Stomach (tissue), 9 donors: Measurements from ENCODE around the gene MBD2. TPM values are rescaled to one million over a fixed set of nuclear protein-coding genes. Genes with fewer than 3 reads are reported as not detected.

Experiments
- DNase-seq, 2 donors: peaks; one replicate each; pipeline versions ENCODE4 v3.0.0 to v3.0.0-alpha.2; 2013 to 2019
- H3K27ac ChIP-seq, 5 donors: fragments of 200-600 bp in 4 of 5; sonication (generic) in 4 of 5; one replicate each; pipeline ENCODE4 v1.5.1; 2013 to 2019; ENCODE audit warnings: mild to moderate bottlenecking in 1 of 5, moderate library complexity in 1 of 5
- H3K27me3 ChIP-seq, 3 donors: fragments of 200-600 bp; sonication (generic); one replicate each; pipeline ENCODE4 v1.5.1; 2017 to 2019; ENCODE audit warnings: mixed run types in 1 of 3
- H3K36me3 ChIP-seq, 4 donors: fragments of 200-600 bp; sonication (generic); 1 replicate in 3 of 4; 2 replicates in 1 of 4; pipeline ENCODE4 v1.5.1; 2016 to 2019
- H3K4me1 ChIP-seq, 4 donors: fragments of 200-600 bp; sonication (generic); one replicate each; pipeline ENCODE4 v1.5.1; 2016 to 2019
- H3K4me3 ChIP-seq, 4 donors: fragments of 200-600 bp; sonication (generic) in 3 of 4; one replicate each; pipeline ENCODE4 v1.5.1; 2016 to 2019; ENCODE audit warnings: mild to moderate bottlenecking in 1 of 4
- H3K9me3 ChIP-seq, 4 donors: fragments of 200-600 bp; sonication (generic); one replicate each; pipeline ENCODE4 v1.5.1; 2016 to 2019
- EP300 ChIP-seq: sonication (generic); formaldehyde crosslinking; IDR thresholded peaks from one replicate; pipeline ENCODE4 v1.6.1; 2017; ENCODE audit warnings: antibody characterized with exemption
- POLR2A ChIP-seq, 4 donors: fragments of 450-650 bp; IDR thresholded peaks; one replicate each; pipeline ENCODE4 v1.6.1; 2016; ENCODE audit warnings: antibody characterized with exemption in 4 of 4, control low read depth in 2 of 4, mild to moderate bottlenecking in 1 of 4, moderate library complexity in 1 of 4
- POLR2AphosphoS5 ChIP-seq, 3 donors: sonication (generic); formaldehyde crosslinking; IDR thresholded peaks; one replicate each; pipeline ENCODE4 v1.6.1; 2016; ENCODE audit warnings: antibody characterized with exemption in 3 of 3
- WGBS, 5 donors: extraction: QIAGEN DNeasy Blood & Tissue Kit in 3 of 5; methylation state at CpG; one replicate each; pipeline versions ENCODE4 v1.1.5 to v1.1.7; 2013 to 2018; 5-methylcytosine and 5-hydroxymethylcytosine counted together
- intact Hi-C: fragments of 100-400 bp; cut with DNase I; formaldehyde crosslinking; loops from one replicate; pipeline ENCODE4 v1.15.1; 2023; ENCODE audit warnings: low total_unique reads
- polyA plus RNA-seq, 3 donors: library from polyadenylated mRNA; stranded (reverse); fragments of 200-250 nt; gene quantifications; one replicate each; pipeline ENCODE4 v1.2.3, GENCODE V29; 2013
- total RNA-seq, 5 donors: library from RNA; depleted of rRNA; stranded (reverse); fragments of >200 nt; gene quantifications; one replicate each; pipeline versions ENCODE4 v1.1.0 to v1.2.3, GENCODE V29; 2014 to 2016
- TF ChIP-seq, protein P1 (sequence below), 7 experiments: fragments of 450-650 bp in 4 of 7; fragments of 200-600 bp in 3 of 7; sonication (generic) in 3 of 7; IDR thresholded peaks; one replicate each; pipeline ENCODE4 v1.5.1; 2016 to 2019; ENCODE audit warnings: antibody characterized with exemption in 7 of 7, control low read depth in 2 of 7, mild to moderate bottlenecking in 1 of 7
- donor health status: healthy with polysubstance abuse.
- donor health status: Bipolar disorder and iron deficiency.
- donor health status: healthy.

Gene MBD2
- total and polyA plus RNA-seq, 8 donors = 23.3 to 70.5 (median 38.5) TPM

DNA sequence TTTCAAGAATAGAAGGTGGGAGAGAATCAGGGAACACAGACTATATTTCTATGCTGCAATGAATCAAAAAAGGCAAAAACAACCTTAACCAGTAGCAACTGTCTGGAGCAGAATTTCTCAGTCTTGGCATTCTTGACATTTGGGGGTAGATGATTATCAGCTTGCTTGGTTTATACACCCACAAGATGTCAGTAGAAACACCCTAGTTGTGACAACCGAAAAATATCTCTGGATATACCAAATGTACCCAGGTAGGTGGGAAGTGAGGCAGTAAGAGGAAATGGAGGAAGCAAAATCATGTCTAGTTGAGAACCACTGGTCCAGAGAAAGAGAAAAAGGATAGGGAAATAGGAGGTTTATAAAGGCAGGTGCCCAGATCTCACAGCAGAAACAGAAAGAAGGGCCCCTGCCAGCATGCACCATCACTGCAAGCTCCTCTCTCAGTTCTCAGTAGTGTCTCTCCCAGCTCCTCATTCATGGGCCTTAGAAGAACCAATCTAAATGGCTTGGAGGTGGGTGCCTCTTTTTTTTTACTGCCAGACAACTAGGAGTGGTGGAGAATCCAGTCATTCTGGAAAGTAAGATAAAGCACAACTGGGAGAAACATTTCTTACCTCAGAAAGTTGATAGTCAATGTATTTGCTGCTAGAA lies 50.4 kb downstream of the MBD2 start:
- Histone ChIP-seq H3K27me3 (no peaks in the 10 kb centered on the region), H3K4me1 (peaks cover 0 to 12% (median 2%) of the 10 kb centered on the region in 4 donors), H3K27ac (no peak overlapping the region), H3K4me3 (no peak overlapping the region), H3K9me3 (no peaks in the 10 kb centered on the region), H3K36me3 (peaks cover 0 to 43% (median 14%) of the 10 kb centered on the region in 4 donors)
- intact Hi-C loops = no loop called here
- DNase-seq = no peak
- TF ChIP-seq, protein P1, sequence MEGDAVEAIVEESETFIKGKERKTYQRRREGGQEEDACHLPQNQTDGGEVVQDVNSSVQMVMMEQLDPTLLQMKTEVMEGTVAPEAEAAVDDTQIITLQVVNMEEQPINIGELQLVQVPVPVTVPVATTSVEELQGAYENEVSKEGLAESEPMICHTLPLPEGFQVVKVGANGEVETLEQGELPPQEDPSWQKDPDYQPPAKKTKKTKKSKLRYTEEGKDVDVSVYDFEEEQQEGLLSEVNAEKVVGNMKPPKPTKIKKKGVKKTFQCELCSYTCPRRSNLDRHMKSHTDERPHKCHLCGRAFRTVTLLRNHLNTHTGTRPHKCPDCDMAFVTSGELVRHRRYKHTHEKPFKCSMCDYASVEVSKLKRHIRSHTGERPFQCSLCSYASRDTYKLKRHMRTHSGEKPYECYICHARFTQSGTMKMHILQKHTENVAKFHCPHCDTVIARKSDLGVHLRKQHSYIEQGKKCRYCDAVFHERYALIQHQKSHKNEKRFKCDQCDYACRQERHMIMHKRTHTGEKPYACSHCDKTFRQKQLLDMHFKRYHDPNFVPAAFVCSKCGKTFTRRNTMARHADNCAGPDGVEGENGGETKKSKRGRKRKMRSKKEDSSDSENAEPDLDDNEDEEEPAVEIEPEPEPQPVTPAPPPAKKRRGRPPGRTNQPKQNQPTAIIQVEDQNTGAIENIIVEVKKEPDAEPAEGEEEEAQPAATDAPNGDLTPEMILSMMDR (IDR thresholded peaks at IDR 0.05) = no peak
- TF ChIP-seq EP300 (no peak), POLR2A (IDR thresholded peaks at IDR 0.05) (no peak), POLR2AphosphoS5 (IDR thresholded peaks at IDR 0.05) (no peak)
- WGBS, 5 donors = 76 to 86% (median 81%) methylated on average over 1 of the region's 1 CpG

DNA sequence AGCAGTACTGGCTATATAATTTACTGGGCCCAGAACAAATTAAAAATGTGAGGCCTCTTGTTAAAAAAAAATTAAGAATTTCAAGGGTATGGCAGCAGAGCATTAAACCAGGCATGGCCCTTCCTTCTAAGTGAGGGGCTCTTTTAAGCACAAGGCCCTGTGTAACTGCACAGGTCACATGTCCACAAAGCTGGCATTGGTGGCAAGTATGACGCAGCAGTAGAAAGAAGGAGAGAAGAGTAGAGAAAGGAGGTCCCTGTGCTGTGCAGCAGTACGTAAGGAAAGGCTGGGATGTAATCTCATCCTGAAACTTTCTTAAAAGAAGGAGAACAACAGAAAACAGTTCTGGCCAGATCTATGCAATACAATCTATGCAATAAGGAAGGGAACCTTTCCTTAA lies 51.2 kb downstream of the MBD2 start:
- H3K36me3 ChIP-seq = peaks cover 0 to 48% (median 14%) of the 10 kb centered on the region in 4 donors
- WGBS, 5 donors = 88 to 100% (median 98%) methylated on average over 2 of the region's 2 CpGs
- no peak for DNase-seq
- H3K4me3 ChIP-seq = no peak overlapping the region
- intact Hi-C loops = no loop called here
- H3K9me3 ChIP-seq = no peaks in the 10 kb centered on the region
- TF ChIP-seq, protein P1 (IDR thresholded peaks at IDR 0.05) = no peak
- TF ChIP-seq POLR2A (IDR thresholded peaks at IDR 0.05) (no peak), POLR2AphosphoS5 (IDR thresholded peaks at IDR 0.05) (no peak), EP300 (no peak)
- peaks cover 0 to 12% (median 2%) of the 10 kb centered on the region in 4 donors for H3K4me1 ChIP-seq
- no peaks in the 10 kb centered on the region for H3K27me3 ChIP-seq
- H3K27ac ChIP-seq = no peak overlapping the region

DNA sequence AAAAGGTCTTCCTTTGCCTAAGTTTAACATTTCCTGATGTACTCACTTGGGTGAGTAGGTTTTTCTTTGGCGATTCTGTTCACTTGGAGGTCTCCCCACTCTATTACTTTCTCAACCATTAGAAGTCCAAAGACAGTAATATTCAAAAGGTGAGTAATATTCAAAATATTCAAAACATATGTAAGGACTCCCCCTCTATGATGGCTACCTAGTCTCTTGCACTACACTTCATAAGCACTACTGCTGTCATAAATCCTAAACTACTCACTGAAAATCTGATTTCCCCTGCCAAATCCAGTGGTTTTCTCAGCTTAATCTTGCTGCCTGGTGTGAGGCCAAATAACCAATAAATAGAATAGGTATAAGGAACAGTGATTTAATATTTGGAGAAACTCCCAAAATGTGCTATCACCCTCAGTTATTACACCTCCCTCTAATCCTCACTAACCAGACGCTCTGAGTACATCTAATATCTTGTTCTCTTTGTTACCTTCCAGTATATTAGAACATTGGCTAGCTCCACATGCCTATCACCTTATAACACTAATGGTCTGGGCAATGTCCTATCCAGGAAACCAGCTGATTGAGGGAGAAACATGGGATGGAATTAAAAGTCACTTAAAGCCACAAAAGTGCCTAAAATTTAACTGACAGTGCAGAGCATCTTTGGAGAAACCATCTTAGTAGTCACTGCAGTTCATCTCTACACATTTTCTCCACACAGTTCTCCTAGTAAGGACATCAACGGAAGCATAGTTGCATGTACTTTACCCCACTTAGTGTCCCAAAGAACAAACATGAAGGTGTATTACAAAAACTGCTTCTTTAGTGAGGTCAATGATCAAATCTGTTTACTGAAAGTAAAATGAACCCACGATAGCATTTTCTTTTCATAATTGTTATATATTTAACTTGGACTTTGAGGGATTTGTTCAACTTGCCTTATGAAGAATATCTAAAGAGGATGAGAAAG lies 54.8 kb downstream of the MBD2 start:
- Histone ChIP-seq H3K27me3 (no peaks in the 10 kb centered on the region), H3K27ac (no peak overlapping the region), H3K9me3 (no peaks in the 10 kb centered on the region), H3K4me1 (peaks cover 0 to 12% (median 2%) of the 10 kb centered on the region in 4 donors), H3K36me3 (peaks cover 12 to 58% (median 32%) of the 10 kb centered on the region in 4 donors), H3K4me3 (no peak overlapping the region)
- 89 to 95% (median 94%) methylated on average over 4 of the region's 4 CpGs for WGBS, 5 donors
- no peak for DNase-seq
- TF ChIP-seq POLR2A (IDR thresholded peaks at IDR 0.05) (no peak), POLR2AphosphoS5 (IDR thresholded peaks at IDR 0.05) (no peak), EP300 (no peak)
- TF ChIP-seq, protein P1 (IDR thresholded peaks at IDR 0.05) = no peak
- intact Hi-C loops = no loop called here

DNA sequence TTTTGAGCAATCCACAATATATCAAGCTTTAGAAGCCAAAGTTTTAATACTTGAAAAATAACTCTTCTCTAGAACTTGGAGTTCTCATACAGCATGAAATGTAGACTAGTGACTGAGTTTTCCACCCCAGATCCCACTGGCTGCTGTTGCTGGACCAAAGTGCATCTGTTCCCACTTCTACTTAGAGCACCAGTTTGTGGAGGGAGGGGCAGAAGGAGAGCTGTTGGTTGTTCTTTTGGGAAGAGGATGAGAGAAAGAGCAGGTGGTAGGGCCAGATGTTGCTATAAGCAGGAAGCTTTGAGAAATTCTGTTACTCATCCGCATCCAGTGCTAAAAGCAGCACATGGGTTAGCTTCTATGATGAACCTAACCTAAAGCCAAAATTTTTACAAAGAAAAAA lies 59.0 kb downstream of the MBD2 start:
- Histone ChIP-seq H3K27ac (no peak overlapping the region), H3K27me3 (no peaks in the 10 kb centered on the region), H3K4me1 (no peaks in the 10 kb centered on the region), H3K9me3 (no peaks in the 10 kb centered on the region), H3K4me3 (no peak overlapping the region), H3K36me3 (peaks cover 41 to 72% (median 65%) of the 10 kb centered on the region in 4 donors)
- TF ChIP-seq, protein P1 (IDR thresholded peaks at IDR 0.05) = no peak
- TF ChIP-seq POLR2A (IDR thresholded peaks at IDR 0.05) = no peak
- TF ChIP-seq EP300 = no peak
- no peak for TF ChIP-seq POLR2AphosphoS5 (IDR thresholded peaks at IDR 0.05)
- intact Hi-C loops = no loop called here
- no peak for DNase-seq
- WGBS, 5 donors = 93 to 100% (median 94%) methylated on average over 1 of the region's 1 CpG
